Activated T-cell treated with anti-CD3 and anti-CD28 coated beads, Interleukin-2, amount 50 U/mL, for 72 hours (primary cell): ENCODE measurements around the gene ELOVL1. TPM values are rescaled to one million over a fixed set of nuclear protein-coding genes. Genes with fewer than 3 reads are reported as not detected.
"Not testable (repeated sequence)": the region's sequence is repeated elsewhere in the genome, so short reads cannot be mapped to it uniquely, and the experiment has no call there.

ENCODE experiments used
- ATAC-seq, 2 donors: fragments of 150-1000 bp; cut with Tn5 transposase; replicated peaks in 1 of 2; 2 replicates each; pipeline ENCODE4 v1.10.0; 2021; ENCODE audit warnings: moderate library complexity in 2 of 2, mild to moderate bottlenecking in 1 of 2
- DNase-seq, 2 donors: peaks; one replicate each; pipeline ENCODE4 v3.0.0; 2021 to 2022; ENCODE audit warnings: mixed read lengths in 1 of 2
- H3K27ac Mint-ChIP-seq: one replicate; pipeline ENCODE4 v1.8.0; 2022; ENCODE audit warnings: mild to moderate bottlenecking, moderate library complexity, mixed read lengths
- H3K27me3 Mint-ChIP-seq: one replicate; pipeline ENCODE4 v1.8.0; 2022; ENCODE audit warnings: low read depth, mixed read lengths
- H3K36me3 Mint-ChIP-seq, 2 donors: one replicate each; pipeline ENCODE4 v1.8.0; 2022; ENCODE audit warnings: mixed read lengths in 2 of 2, mild to moderate bottlenecking in 1 of 2; ENCODE audit not compliant: insufficient read depth in 2 of 2
- H3K4me1 Mint-ChIP-seq: one replicate; pipeline ENCODE4 v1.8.0; 2022; ENCODE audit warnings: low read depth, mixed read lengths
- H3K4me3 Mint-ChIP-seq, 2 donors: one replicate each; pipeline ENCODE4 v1.8.0; 2022; ENCODE audit warnings: mild to moderate bottlenecking in 2 of 2, mixed read lengths in 2 of 2, moderate library complexity in 2 of 2
- H3K9me3 Mint-ChIP-seq, 2 donors: one replicate each; pipeline ENCODE4 v1.8.0; 2022; ENCODE audit warnings: mixed read lengths in 2 of 2
- total RNA-seq, 2 donors: library from RNA; stranded (reverse); gene quantifications; one replicate each; pipeline ENCODE4 v1.2.3, GENCODE V29; 2022

Gene ELOVL1
- total RNA-seq, 2 donors from 2014 or later: 58.4 to 75.7 TPM

- no peak overlapping the region for H3K4me3 Mint-ChIP-seq
- ATAC-seq: no peak
- H3K27ac Mint-ChIP-seq: no peak overlapping the region
Observed at GRCh38 chr1:43372172-43372571, 4.4 kb upstream of the ELOVL1 start.

GRCh38 chr1:43370564-43370963 is 2.8 kb upstream of the ELOVL1 start:
- no peak for DNase-seq
- H3K27ac Mint-ChIP-seq: no peak overlapping the region
- peaks cover 32% of the 10 kb centered on the region for H3K4me1 Mint-ChIP-seq
- no peaks in the 10 kb centered on the region for H3K9me3 Mint-ChIP-seq
- no peak overlapping the region for H3K4me3 Mint-ChIP-seq
- H3K27me3 Mint-ChIP-seq: no peaks in the 10 kb centered on the region
- no peak for ATAC-seq
- peaks cover 0 to 2% of the 10 kb centered on the region in 2 donors for H3K36me3 Mint-ChIP-seq

More at GRCh38 chr1:43372172-43372571, 4.4 kb upstream of the ELOVL1 start:
- Mint-ChIP-seq H3K4me1 (peaks cover 22% of the 10 kb centered on the region), H3K27me3 (no peaks in the 10 kb centered on the region), H3K9me3 (no peaks in the 10 kb centered on the region), H3K36me3 (peaks cover 0 to 2% of the 10 kb centered on the region in 2 donors)
- DNase-seq: no peak

DNA sequence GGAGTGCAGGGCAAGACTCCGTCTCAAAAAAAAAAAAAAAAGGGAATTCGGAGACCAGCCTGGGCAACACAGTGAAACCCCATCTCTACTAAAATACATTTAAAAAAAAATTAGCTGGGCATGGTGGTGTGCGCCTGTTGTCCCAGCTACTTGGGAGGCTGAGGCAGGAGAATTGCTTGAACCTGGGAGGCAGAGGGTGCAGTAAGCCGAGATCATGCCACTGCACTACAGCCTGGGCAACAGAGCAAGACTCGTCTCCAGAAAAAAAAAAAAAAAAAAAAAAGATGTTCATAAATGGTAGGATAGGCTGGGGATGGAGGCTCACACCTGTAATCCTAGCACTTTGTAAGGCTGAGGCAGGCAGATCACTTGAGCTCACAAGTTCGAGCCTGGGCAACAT is 2.0 kb upstream of the ELOVL1 start:
- not testable (repeated sequence) for H3K36me3 Mint-ChIP-seq, H3K9me3 Mint-ChIP-seq, H3K4me3 Mint-ChIP-seq, H3K27ac Mint-ChIP-seq, ATAC-seq, DNase-seq, H3K27me3 Mint-ChIP-seq
- peaks cover 36% of the 10 kb centered on the region for H3K4me1 Mint-ChIP-seq

DNA sequence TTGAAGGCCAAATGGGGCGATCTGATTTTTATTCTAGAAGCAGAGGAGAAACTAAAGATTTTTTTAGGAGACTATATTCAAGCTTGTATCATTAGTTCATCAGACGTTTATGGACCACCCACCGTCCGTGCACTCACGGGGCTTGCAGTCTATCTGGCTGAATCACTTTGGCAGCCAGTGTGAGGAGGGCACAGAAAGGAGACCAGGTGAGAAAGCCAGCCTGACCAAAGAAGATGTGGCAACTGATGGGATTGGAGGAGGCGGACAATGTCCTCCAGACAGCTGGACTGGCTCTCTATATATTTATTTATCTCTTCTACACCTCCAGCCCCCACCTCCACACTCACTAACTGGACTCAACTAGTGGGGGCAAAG is 822 bp upstream of the ELOVL1 start:
- H3K36me3 Mint-ChIP-seq: peaks cover 6 to 14% of the 10 kb centered on the region in 2 donors
- DNase-seq (no peak), ATAC-seq (no peak)
- no peaks in the 10 kb centered on the region for H3K9me3 Mint-ChIP-seq
- H3K4me1 Mint-ChIP-seq: peaks cover 37% of the 10 kb centered on the region
- H3K4me3 Mint-ChIP-seq: peak overlapping the region; percentile 94
- H3K27me3 Mint-ChIP-seq: no peaks in the 10 kb centered on the region
- peak overlapping the region; percentile 83 for H3K27ac Mint-ChIP-seq

DNA sequence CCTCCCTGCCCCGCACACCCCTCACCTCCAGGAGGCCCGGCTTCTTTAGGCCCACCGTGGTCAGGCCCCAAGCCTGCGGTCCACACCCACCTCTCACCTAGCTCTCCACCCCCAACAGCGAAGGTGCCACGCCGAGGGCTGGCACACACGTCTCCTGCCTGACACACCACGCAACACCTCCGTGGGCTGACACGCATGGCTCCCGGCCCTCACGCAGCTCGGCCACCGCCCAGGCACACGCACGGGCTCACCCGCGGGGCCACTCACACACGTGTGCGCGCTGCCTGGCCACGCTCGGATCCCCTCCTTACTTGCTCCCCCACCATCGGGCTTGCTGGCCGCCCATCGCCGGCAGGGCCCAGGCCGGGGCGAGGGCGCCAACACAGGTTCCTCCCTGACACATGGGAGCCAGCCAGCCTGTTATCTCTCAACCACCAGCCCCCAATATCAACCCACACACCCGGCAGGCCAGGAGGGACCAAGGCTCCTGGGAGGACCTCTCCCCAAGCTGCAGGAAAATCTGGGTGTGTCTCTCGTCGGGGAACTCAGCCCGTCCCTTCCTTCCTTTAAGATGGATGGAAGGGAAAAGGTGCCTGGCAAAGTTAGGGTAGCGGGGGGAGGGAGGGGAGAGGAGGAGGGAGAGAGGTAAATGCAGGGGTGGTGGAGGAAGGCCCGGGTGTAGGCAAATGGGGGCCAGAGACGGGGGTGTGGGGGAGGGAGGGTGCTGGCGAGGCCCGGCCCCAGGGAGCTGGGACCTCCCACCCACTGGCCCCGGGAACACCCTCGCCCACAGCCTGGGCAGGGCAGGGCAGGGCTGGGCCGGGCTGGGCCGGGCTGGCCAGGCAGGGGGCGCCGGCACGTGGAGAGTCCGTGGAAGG is 546 bp downstream of the ELOVL1 start:
- H3K27me3 Mint-ChIP-seq: no peaks in the 10 kb centered on the region
- peak overlapping the region; percentile 78 for H3K27ac Mint-ChIP-seq
- H3K4me3 Mint-ChIP-seq: peak overlapping the region; percentile 94
- DNase-seq (peak; percentile 37 to 48), ATAC-seq (peak; percentile 67 to 68)
- H3K9me3 Mint-ChIP-seq: no peaks in the 10 kb centered on the region
- H3K4me1 Mint-ChIP-seq: peaks cover 48% of the 10 kb centered on the region
- H3K36me3 Mint-ChIP-seq: peaks cover 6 to 19% of the 10 kb centered on the region in 2 donors

GRCh38 chr1:43366601-43367025 is 1.2 kb downstream of the ELOVL1 start:
- ATAC-seq (no peak), DNase-seq (no peak)
- Mint-ChIP-seq H3K27ac (peak overlapping the region; percentile 78), H3K4me3 (peak overlapping the region; percentile 94), H3K9me3 (no peaks in the 10 kb centered on the region), H3K27me3 (no peaks in the 10 kb centered on the region), H3K4me1 (peaks cover 54% of the 10 kb centered on the region), H3K36me3 (peaks cover 10 to 25% of the 10 kb centered on the region in 2 donors)

DNA sequence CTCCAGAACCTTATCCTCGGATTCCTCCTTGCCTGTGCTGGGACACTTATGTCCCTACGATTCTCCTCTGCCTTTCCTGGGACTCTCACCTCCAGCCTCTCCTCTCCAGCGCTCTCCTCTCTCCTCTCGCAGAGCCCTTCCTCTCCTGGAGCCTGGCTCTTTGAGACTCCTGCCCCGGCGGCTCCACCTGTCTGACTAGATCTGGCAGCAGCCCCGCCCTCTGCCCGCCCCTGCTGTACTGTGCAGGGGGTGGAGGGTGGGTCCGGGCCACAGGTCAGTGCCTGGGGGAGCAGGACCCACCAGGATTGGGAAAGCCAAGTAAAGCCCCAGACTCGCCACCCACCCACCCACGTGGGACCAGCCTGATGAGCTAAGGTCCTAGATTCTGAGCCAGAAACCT is 1.6 kb downstream of the ELOVL1 start:
- H3K4me3 Mint-ChIP-seq: peak overlapping the region; percentile 94
- H3K9me3 Mint-ChIP-seq: no peaks in the 10 kb centered on the region
- H3K27me3 Mint-ChIP-seq: no peaks in the 10 kb centered on the region
- H3K27ac Mint-ChIP-seq: peak overlapping the region; percentile 62
- DNase-seq (peak in 1 of 2 donors; percentile 13), ATAC-seq (no peak)
- H3K36me3 Mint-ChIP-seq: peaks cover 14 to 30% of the 10 kb centered on the region in 2 donors
- peaks cover 59% of the 10 kb centered on the region for H3K4me1 Mint-ChIP-seq

- no peak for DNase-seq
- Mint-ChIP-seq H3K27ac (peak overlapping the region; percentile 62), H3K36me3 (peaks cover 15 to 31% of the 10 kb centered on the region in 2 donors), H3K4me3 (peak overlapping the region; percentile 94), H3K27me3 (no peaks in the 10 kb centered on the region), H3K4me1 (peaks cover 59% of the 10 kb centered on the region), H3K9me3 (no peaks in the 10 kb centered on the region)
- no peak for ATAC-seq
Observed at GRCh38 chr1:43365678-43366077, 2.1 kb downstream of the ELOVL1 start.

DNA sequence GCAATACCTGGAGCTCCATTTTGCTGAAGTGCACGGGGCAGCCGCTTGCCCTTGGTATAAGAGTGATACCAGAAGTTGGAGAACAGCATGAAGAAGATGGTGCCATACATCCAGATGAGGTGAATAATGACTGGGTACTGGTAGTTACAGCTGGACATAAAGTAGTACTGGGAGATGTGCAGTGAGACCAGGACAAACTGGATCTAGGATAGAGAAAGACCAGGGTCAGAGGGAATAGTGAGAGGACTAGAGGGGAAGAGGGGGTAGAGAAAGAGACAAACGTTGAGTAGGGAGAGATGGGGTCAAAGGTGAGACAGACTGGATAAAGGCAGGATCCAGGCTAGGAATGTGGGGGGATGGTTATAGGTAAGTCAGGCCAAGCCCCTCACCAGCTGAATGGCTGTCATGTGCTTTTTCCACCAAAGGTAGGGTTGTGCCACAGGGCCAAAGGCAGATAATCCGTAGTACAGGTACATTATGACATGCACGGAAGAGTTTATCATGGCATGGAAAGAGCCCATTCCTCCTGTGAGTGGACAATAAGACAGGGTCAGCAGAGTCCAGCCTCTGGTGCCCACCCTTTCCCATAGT is 3.8 kb downstream of the ELOVL1 start:
- Mint-ChIP-seq H3K27me3 (no peaks in the 10 kb centered on the region), H3K9me3 (no peaks in the 10 kb centered on the region), H3K4me3 (no peak overlapping the region), H3K36me3 (peaks cover 21 to 38% of the 10 kb centered on the region in 2 donors), H3K27ac (peak overlapping the region; percentile 12), H3K4me1 (peaks cover 69% of the 10 kb centered on the region)
- no peak for ATAC-seq
- DNase-seq: no peak

GRCh38 chr1:43363283-43363934 is 4.4 kb downstream of the ELOVL1 start:
- Mint-ChIP-seq H3K27me3 (no peaks in the 10 kb centered on the region), H3K27ac (no peak overlapping the region), H3K9me3 (no peaks in the 10 kb centered on the region), H3K4me3 (no peak overlapping the region), H3K36me3 (peaks cover 23 to 38% of the 10 kb centered on the region in 2 donors), H3K4me1 (peaks cover 64% of the 10 kb centered on the region)
- no peak for DNase-seq
- no peak for ATAC-seq

- Mint-ChIP-seq H3K9me3 (no peaks in the 10 kb centered on the region), H3K4me1 (peaks cover 60% of the 10 kb centered on the region), H3K36me3 (peaks cover 21 to 41% of the 10 kb centered on the region in 2 donors), H3K27me3 (no peaks in the 10 kb centered on the region), H3K27ac (peak overlapping the region; percentile 16), H3K4me3 (peak overlapping the region; percentile 83 to 95)
- ATAC-seq (no peak), DNase-seq (no peak)
Observed at GRCh38 chr1:43360616-43361015, 7.2 kb downstream of the ELOVL1 start.

GRCh38 chr1:43359696-43360095 is 8.1 kb downstream of the ELOVL1 start:
- peak overlapping the region; percentile 42 for H3K27ac Mint-ChIP-seq
- DNase-seq (no peak), ATAC-seq (no peak)
- H3K9me3 Mint-ChIP-seq: no peaks in the 10 kb centered on the region
- H3K4me1 Mint-ChIP-seq: peaks cover 51% of the 10 kb centered on the region
- peaks cover 21 to 35% of the 10 kb centered on the region in 2 donors for H3K36me3 Mint-ChIP-seq
- peak overlapping the region; percentile 83 to 95 for H3K4me3 Mint-ChIP-seq
- H3K27me3 Mint-ChIP-seq: no peaks in the 10 kb centered on the region
